NCI-H187 (cell line): ENCODE data around the gene CARM1.
"Not testable (repeated sequence)": the region's sequence is repeated elsewhere in the genome, so short reads cannot be mapped to it uniquely, and the experiment has no call there.

Experiments used
- DNase-seq, 2 experiments: peaks; one replicate each; lab custom pipeline; 2025; lab: John Stamatoyannopoulos, UW

CARM1 gene

GRCh38 chr19:10928563-10929401 is 57.4 kb downstream of the CARM1 start, which contains the start of the genes TIMM29 and YIPF2:
TSS of gene TIMM29 (plus strand) at chr19:10928811. CDS start at chr19:10928823, 12 bp downstream.
TSS of gene YIPF2 (minus strand) at chr19:10928639. CDS start at chr19:10928410, 229 bp downstream.
- peak; percentile 73 to 90 for DNase-seq

GRCh38 chr19:10929402-10929794 is 58.0 kb downstream of the CARM1 start:
- DNase-seq = no peak

- DNase-seq = no peak
Measured at GRCh38 chr19:10935371-10936059, 64.2 kb downstream of the CARM1 start.

- DNase-seq = peak in 1 of 2 experiments; percentile 42
Measured at GRCh38 chr19:10936661-10937084, 65.3 kb downstream of the CARM1 start.

- not testable (repeated sequence) for DNase-seq
Measured at GRCh38 chr19:10941649-10942048, 70.3 kb downstream of the CARM1 start.

- DNase-seq = not testable (repeated sequence)
Measured at GRCh38 chr19:10943412-10943811, 72.1 kb downstream of the CARM1 start.

GRCh38 chr19:10945264-10945663 is 73.9 kb downstream of the CARM1 start:
- DNase-seq = no peak

GRCh38 chr19:10946958-10947657 is 75.8 kb downstream of the CARM1 start:
- no peak for DNase-seq

GRCh38 chr19:10952809-10953208 is 81.5 kb downstream of the CARM1 start:
- no peak for DNase-seq

GRCh38 chr19:10959277-10959968 is 88.1 kb downstream of the CARM1 start:
- DNase-seq = not testable (repeated sequence)

GRCh38 chr19:10960314-10961072 is 89.1 kb downstream of the CARM1 start, which contains the start of gene SMARCA4:
TSS of gene SMARCA4 (plus strand) at chr19:10961030. CDS start at chr19:10984152, 23,122 bp downstream.
- peak; percentile 80 to 88 for DNase-seq

- DNase-seq = no peak
Measured at GRCh38 chr19:10961073-10961860, 89.9 kb downstream of the CARM1 start.

GRCh38 chr19:10962863-10963262 is 91.5 kb downstream of the CARM1 start:
- DNase-seq = no peak

GRCh38 chr19:10963865-10964264 is 92.5 kb downstream of the CARM1 start:
- DNase-seq = no peak

- no peak for DNase-seq
Measured at GRCh38 chr19:10964903-10965302, 93.5 kb downstream of the CARM1 start.

- no peak for DNase-seq
Measured at GRCh38 chr19:10965398-10965797, 94.0 kb downstream of the CARM1 start.

GRCh38 chr19:10966809-10967208 is 95.5 kb downstream of the CARM1 start:
- no peak for DNase-seq

GRCh38 chr19:10968527-10969135 is 97.3 kb downstream of the CARM1 start:
- no peak for DNase-seq

- DNase-seq = no peak
Measured at GRCh38 chr19:10971107-10971726, 99.9 kb downstream of the CARM1 start.
